Body of pancreas (tissue), 4 donors: ENCODE measurements around the gene MCTP2.

ENCODE experiments used
- CTCF ChIP-seq, 7 experiments: fragments of 450-650 bp in 4 of 7; fragments of 200-600 bp in 3 of 7; sonication (generic) in 3 of 7; IDR thresholded peaks; one replicate each; pipeline ENCODE4 v1.5.1; 2016 to 2019; ENCODE audit warnings: antibody characterized with exemption in 7 of 7
- POLR2A ChIP-seq, 3 donors: fragments of 450-650 bp; IDR thresholded peaks; one replicate each; pipeline ENCODE4 v1.6.1; 2016; ENCODE audit warnings: antibody characterized with exemption in 3 of 3, mild to moderate bottlenecking in 2 of 3

GRCh38 chr15:94265982-94266381 is 34.6 kb downstream of the MCTP2 start:
- no peak for TF ChIP-seq POLR2A (IDR thresholded peaks at IDR 0.05)
- no peak for TF ChIP-seq CTCF (IDR thresholded peaks at IDR 0.05)
